HCT116 (cell line): ENCODE results near the gene SGK1. TPM values are rescaled to one million over a fixed set of nuclear protein-coding genes. Genes with fewer than 3 reads are reported as not detected.

Source experiments
- ATAC-seq: fragments of 200-7000 bp; cut with Tn5 transposase; 2 replicates; pipeline ENCODE4 v1.9.1; 2020; ENCODE audit warnings: mild to moderate bottlenecking, moderate library complexity
- BruUV-seq: library from RNA; stranded (reverse); fragments of 400-500 nt; replicated peaks from 2 replicates; lab custom pipeline; 2021; lab: Mats Ljungman, UMichigan
- CTCF ChIA-PET: fragments of 300-600 bp; sonication (Branson Sonifier 250); formaldehyde crosslinking; loops from one replicate; lab custom pipeline; 2021; ENCODE audit warnings: antibody characterized with exemption; lab: Charles Lee
- POLR2A ChIA-PET: fragments of 300-600, 350-600 bp; sonication (Branson Sonifier 250); formaldehyde crosslinking; loops from one replicate; lab custom pipeline; 2021; ENCODE audit warnings: antibody characterized with exemption; lab: Charles Lee
- RAD21 ChIA-PET, 2 experiments: fragments of 300-600 bp; sonication (Branson Sonifier 250); formaldehyde crosslinking; loops; one replicate each; lab custom pipeline; 2023; ENCODE audit warnings: low total read pairs in 2 of 2; ENCODE audit not compliant: uncharacterized antibody in 2 of 2, unreplicated experiment in 2 of 2, low non-redundant PET in 1 of 2; lab: Charles Lee
- DNase-seq: peaks from one replicate; pipeline ENCODE4 v3.0.0-alpha.2; 2010; ENCODE audit warnings: low read depth, low spot score
- H2AFZ ChIP-seq: fragments of 200-600 bp; shearing (Covaris generic), sonication (generic); 2 replicates; pipeline ENCODE4 v1.6.1; 2017; ENCODE audit warnings: low read depth, mixed run types, mixed read lengths, antibody characterized with exemption, low read length; ENCODE audit not compliant: poor library complexity, severe bottlenecking
- H3K27ac ChIP-seq: 2 replicates; pipeline ENCODE4 v1.5.1; 2012; ENCODE audit warnings: low read depth, low read length
- H3K27me3 ChIP-seq: fragments of 200-600 bp; sonication (generic); 2 replicates; pipeline ENCODE4 v1.6.1; 2016; ENCODE audit warnings: mixed run types, low read length, mixed read lengths; ENCODE audit not compliant: insufficient read depth
- H3K36me3 ChIP-seq, 2 experiments: fragments of 200-500 bp in 1 of 2; fragments of 200-600 bp in 1 of 2; sonication (Bioruptor generic) in 1 of 2; sonication (generic) in 1 of 2; 2 replicates each; pipeline versions ENCODE4 v1.5.1 to v1.6.1; 2014 to 2016; ENCODE audit warnings: low read length in 2 of 2, inconsistent platforms in 1 of 2, mixed read lengths in 1 of 2, mixed run types in 1 of 2; ENCODE audit not compliant: insufficient read depth in 2 of 2, control insufficient read depth in 1 of 2
- H3K4me1 ChIP-seq, 2 experiments: fragments of 200-600 bp in 1 of 2; sonication (generic) in 1 of 2; 2 replicates each; pipeline versions ENCODE4 v1.5.1 to v1.6.1; 2012 to 2017; ENCODE audit warnings: low read length in 2 of 2, inconsistent platforms in 1 of 2, mild to moderate bottlenecking in 1 of 2, mixed read lengths in 1 of 2, mixed run types in 1 of 2, moderate library complexity in 1 of 2; ENCODE audit not compliant: insufficient read depth in 2 of 2, control insufficient read depth in 1 of 2
- H3K4me2 ChIP-seq: fragments of 200-600 bp; sonication (generic); 2 replicates; pipeline ENCODE4 v1.6.1; 2017; ENCODE audit warnings: mixed run types, low read length, mixed read lengths
- H3K4me3 ChIP-seq, 2 experiments: fragments of 200-600 bp in 1 of 2; sonication (generic) in 1 of 2; replicated peaks in 1 of 2; 2 replicates each; pipeline ENCODE4 v1.5.1; 2011 to 2016; ENCODE audit warnings: low read length in 2 of 2, control low read depth in 1 of 2, low read depth in 1 of 2, mild to moderate bottlenecking in 1 of 2, mixed read lengths in 1 of 2, mixed run types in 1 of 2
- H3K79me2 ChIP-seq: fragments of 200-600 bp; sonication (generic); 2 replicates; pipeline ENCODE4 v1.6.1; 2017; ENCODE audit warnings: mild to moderate bottlenecking, mixed run types, low read length, moderate library complexity, mixed read lengths; ENCODE audit not compliant: insufficient read depth
- H3K9ac ChIP-seq: fragments of 200-600 bp; sonication (generic); 2 replicates; pipeline ENCODE4 v1.6.1; 2016; ENCODE audit warnings: low read length, mixed read lengths
- H3K9me2 ChIP-seq: fragments of 200-600 bp; sonication (generic), shearing (Covaris generic); 2 replicates; pipeline ENCODE4 v1.6.1; 2017; ENCODE audit warnings: mixed run types, mild to moderate bottlenecking, moderate library complexity; ENCODE audit not compliant: insufficient read depth
- H3K9me3 ChIP-seq, 2 experiments: fragments of 200-500 bp in 1 of 2; fragments of 200-600 bp in 1 of 2; sonication (Bioruptor generic) in 1 of 2; sonication (generic) in 1 of 2; 2 replicates each; pipeline ENCODE4 v1.6.1; 2014 to 2017; ENCODE audit warnings: low read length in 2 of 2, mixed read lengths in 2 of 2, inconsistent platforms in 1 of 2, low read depth in 1 of 2, mild to moderate bottlenecking in 1 of 2, mixed run types in 1 of 2, moderate library complexity in 1 of 2; ENCODE audit not compliant: control insufficient read depth in 1 of 2, insufficient read depth in 1 of 2
- H4K20me1 ChIP-seq: fragments of 200-600 bp; sonication (generic), shearing (Covaris generic); 2 replicates; pipeline ENCODE4 v1.6.1; 2017; ENCODE audit warnings: mixed run types, mild to moderate bottlenecking, moderate library complexity; ENCODE audit not compliant: insufficient read depth
- CBX3 ChIP-seq: IDR thresholded peaks from 2 replicates; pipeline ENCODE4 v1.6.1; 2012; ENCODE audit warnings: low read depth
- EGR1 ChIP-seq: IDR thresholded peaks from 2 replicates; pipeline ENCODE4 v1.6.1; 2012; ENCODE audit warnings: low read depth
- ELF1 ChIP-seq: IDR thresholded peaks from 2 replicates; pipeline ENCODE4 v1.6.1; 2012; ENCODE audit warnings: low read depth, borderline replicate concordance
- EZH2 ChIP-seq: fragments of 200-600 bp; sonication (generic); IDR thresholded peaks from 2 replicates; pipeline ENCODE4 v1.6.1; 2017; ENCODE audit warnings: antibody characterized with exemption, mixed run types
- FOSL1 ChIP-seq: IDR thresholded peaks from 2 replicates; pipeline ENCODE4 v1.6.1; 2012; ENCODE audit warnings: low read depth
- POLR2AphosphoS5 ChIP-seq: IDR thresholded peaks from 2 replicates; pipeline ENCODE4 v1.6.1; 2011; ENCODE audit warnings: mild to moderate bottlenecking, low read depth, low read length, moderate library complexity
- RAD21 ChIP-seq: IDR thresholded peaks from 2 replicates; pipeline ENCODE4 v1.6.1; 2012; ENCODE audit warnings: low read depth, mild to moderate bottlenecking
- SP1 ChIP-seq: IDR thresholded peaks from 2 replicates; pipeline ENCODE4 v1.6.1; 2012; ENCODE audit warnings: low read depth
- YY1 ChIP-seq: IDR thresholded peaks from 2 replicates; pipeline ENCODE4 v1.6.1; 2011; ENCODE audit warnings: low read length, low read depth, moderate library complexity, mild to moderate bottlenecking; ENCODE audit not compliant: insufficient replicate concordance; ENCODE audit errors: extremely low read depth
- ZBTB33 ChIP-seq: IDR thresholded peaks from 2 replicates; pipeline ENCODE4 v1.6.1; 2011; ENCODE audit warnings: mild to moderate bottlenecking, low read length, moderate library complexity; ENCODE audit not compliant: insufficient replicate concordance; ENCODE audit errors: extremely low read depth
- intact Hi-C: fragments of 100-400 bp; cut with micrococcal nuclease; formaldehyde crosslinking; loops from 2 replicates; pipeline ENCODE4 v1.10.0; 2022
- total RNA-seq: library from RNA; stranded (reverse); gene quantifications from one replicate; pipeline ENCODE4 v1.2.1, GENCODE V29; 2021; ENCODE audit not compliant: unreplicated experiment
- TF ChIP-seq, protein P1 (sequence below): IDR thresholded peaks from 2 replicates; pipeline ENCODE4 v1.6.1; 2012
- TF ChIP-seq, protein P2 (sequence below): IDR thresholded peaks from 2 replicates; pipeline ENCODE4 v1.6.1; 2012; ENCODE audit warnings: low read depth

The SGK1 gene
- total RNA-seq, 1 experiment from 2014 or later: 4.5 TPM

DNA sequence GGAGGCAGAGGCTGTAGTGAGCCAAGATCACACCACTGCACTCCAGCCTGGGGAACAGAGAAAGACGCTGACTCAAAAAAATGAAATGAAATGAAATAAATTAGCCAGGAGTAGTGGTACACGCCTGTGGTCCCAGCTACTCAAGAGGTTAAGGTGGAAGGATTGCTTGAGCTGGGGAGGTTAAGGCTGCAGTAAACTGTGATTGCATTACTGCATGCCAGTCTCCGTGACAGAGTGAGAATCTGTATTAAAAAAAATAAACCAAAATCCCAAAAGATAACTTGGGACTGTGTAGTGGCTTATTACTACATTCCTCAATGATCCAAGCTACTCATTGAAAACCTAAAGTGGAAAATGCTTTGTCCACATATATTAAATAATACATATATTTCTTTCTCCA, 87.0 kb downstream of the SGK1 start (continued):
- TF ChIP-seq EGR1 (no peak), ZBTB33 (no peak), POLR2AphosphoS5 (no peak), ELF1 (no peak), SP1 (no peak)

DNA sequence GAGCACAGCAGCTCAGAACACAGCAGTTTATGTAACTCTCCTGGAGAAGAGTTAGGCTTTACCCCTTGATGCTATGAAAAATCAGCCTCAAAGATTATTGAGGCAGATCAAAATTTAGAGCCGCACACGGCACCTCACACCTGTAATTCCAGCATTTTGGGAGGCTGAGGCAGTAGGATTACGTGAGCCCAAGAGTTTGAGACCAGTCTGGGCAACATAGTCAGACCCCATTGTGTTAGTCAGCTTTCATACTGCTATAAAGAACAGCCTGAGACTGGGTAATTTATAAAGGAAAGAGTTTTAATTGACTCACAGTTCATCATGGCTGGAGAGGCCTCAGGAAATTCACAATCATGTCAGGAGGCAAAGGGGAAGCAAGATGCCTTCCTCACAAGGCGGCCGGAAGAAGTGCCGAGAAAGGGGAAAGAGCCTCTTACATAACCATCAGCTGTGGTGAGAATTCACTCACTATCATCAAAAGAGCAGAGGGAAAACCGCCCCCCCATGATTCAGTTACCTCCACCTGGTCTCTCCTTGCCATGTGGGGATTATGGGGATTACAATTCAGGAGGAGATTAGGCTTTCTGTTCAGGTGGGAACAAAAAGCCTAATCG, 87.7 kb downstream of the SGK1 start:
- no TSS peak for BruUV-seq
- no peaks in the 10 kb centered on the region for H3K4me1 ChIP-seq
- CTCF ChIA-PET: no interaction called here
- no peak overlapping the region for H3K4me2 ChIP-seq
- no peaks in the 10 kb centered on the region for H3K27me3 ChIP-seq
- POLR2A ChIA-PET: no interaction called here
- no peak overlapping the region for H3K9ac ChIP-seq
- RAD21 ChIA-PET: no interaction called here
- ATAC-seq (no peak), DNase-seq (no peak)
- no peak overlapping the region for H3K4me3 ChIP-seq
- H3K9me2 ChIP-seq: no peaks in the 10 kb centered on the region
- intact Hi-C loops: no loop called here
- no peaks in the 10 kb centered on the region for H3K36me3 ChIP-seq
- no peaks in the 10 kb centered on the region for H3K9me3 ChIP-seq
- H3K27ac ChIP-seq: no peak overlapping the region
- H2AFZ ChIP-seq: no peak overlapping the region
- no peaks in the 10 kb centered on the region for H3K79me2 ChIP-seq
- no peaks in the 10 kb centered on the region for H4K20me1 ChIP-seq
- TF ChIP-seq, protein P1, sequence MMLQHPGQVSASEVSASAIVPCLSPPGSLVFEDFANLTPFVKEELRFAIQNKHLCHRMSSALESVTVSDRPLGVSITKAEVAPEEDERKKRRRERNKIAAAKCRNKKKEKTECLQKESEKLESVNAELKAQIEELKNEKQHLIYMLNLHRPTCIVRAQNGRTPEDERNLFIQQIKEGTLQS: no peak
- TF ChIP-seq POLR2AphosphoS5 (no peak), EZH2 (no peak), YY1 (no peak), FOSL1 (no peak), CBX3 (no peak), SP1 (no peak), RAD21 (no peak)
- TF ChIP-seq, protein P2, sequence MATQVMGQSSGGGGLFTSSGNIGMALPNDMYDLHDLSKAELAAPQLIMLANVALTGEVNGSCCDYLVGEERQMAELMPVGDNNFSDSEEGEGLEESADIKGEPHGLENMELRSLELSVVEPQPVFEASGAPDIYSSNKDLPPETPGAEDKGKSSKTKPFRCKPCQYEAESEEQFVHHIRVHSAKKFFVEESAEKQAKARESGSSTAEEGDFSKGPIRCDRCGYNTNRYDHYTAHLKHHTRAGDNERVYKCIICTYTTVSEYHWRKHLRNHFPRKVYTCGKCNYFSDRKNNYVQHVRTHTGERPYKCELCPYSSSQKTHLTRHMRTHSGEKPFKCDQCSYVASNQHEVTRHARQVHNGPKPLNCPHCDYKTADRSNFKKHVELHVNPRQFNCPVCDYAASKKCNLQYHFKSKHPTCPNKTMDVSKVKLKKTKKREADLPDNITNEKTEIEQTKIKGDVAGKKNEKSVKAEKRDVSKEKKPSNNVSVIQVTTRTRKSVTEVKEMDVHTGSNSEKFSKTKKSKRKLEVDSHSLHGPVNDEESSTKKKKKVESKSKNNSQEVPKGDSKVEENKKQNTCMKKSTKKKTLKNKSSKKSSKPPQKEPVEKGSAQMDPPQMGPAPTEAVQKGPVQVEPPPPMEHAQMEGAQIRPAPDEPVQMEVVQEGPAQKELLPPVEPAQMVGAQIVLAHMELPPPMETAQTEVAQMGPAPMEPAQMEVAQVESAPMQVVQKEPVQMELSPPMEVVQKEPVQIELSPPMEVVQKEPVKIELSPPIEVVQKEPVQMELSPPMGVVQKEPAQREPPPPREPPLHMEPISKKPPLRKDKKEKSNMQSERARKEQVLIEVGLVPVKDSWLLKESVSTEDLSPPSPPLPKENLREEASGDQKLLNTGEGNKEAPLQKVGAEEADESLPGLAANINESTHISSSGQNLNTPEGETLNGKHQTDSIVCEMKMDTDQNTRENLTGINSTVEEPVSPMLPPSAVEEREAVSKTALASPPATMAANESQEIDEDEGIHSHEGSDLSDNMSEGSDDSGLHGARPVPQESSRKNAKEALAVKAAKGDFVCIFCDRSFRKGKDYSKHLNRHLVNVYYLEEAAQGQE: no peak
